ENCODE measurements around the gene LARGE2.

DNA sequence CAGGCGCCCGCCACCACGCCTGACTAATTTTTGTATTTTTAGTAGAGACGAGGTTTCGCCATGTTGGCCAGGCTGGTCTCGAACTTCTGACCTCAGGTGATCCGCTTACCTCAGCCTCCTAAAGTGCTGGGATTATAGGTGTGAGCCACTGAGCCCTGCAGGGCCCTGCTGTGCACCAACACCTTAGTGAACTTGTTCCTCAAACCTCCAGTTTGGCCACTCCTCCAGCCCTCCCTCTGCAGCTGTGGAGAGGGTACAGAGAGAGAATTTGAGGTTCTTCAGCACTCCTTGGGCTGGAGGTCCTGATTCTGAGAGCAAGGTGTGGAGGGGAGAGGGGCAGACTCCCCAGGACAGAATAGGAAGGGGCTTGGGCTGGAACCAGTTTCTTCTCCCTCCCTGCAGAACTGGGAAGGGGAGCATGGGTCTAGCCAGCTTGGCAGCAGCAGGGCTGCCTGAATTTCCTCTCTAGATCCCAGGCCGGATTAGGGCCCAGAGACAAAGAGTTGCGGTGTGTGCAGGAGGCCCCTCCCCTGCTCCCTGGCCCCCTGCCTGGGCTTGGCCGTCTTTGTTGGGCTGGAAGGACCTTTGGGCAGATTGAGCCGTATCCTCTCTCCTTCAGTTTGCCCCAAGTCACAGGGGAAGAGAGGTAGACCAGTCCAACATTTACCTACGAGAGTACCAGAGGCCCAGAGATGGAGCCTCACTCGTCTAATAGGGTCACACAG is 2.5 kb upstream of the LARGE2 start:
- TF ChIP-seq CTCF (IDR thresholded peaks at IDR 0.05; ENCODE audit: poor library complexity, severe bottlenecking) (no peak), EZH2 (IDR thresholded peaks at IDR 0.05; ENCODE audit: borderline replicate concordance, insufficient read depth, low read length, poor library complexity, severe bottlenecking) (no peak), EP300 (conservative IDR thresholded peaks at IDR 0.05; ENCODE audit: poor library complexity, severe bottlenecking) (no peak), POLR2AphosphoS5 (IDR thresholded peaks at IDR 0.05) (no peak), RAD21 (conservative IDR thresholded peaks at IDR 0.05) (no peak), TAF1 (IDR thresholded peaks at IDR 0.05; ENCODE audit: low read depth) (no peak), SMC3 (conservative IDR thresholded peaks at IDR 0.05; ENCODE audit: poor library complexity) (no peak)
- TF ChIP-seq, protein P1, sequence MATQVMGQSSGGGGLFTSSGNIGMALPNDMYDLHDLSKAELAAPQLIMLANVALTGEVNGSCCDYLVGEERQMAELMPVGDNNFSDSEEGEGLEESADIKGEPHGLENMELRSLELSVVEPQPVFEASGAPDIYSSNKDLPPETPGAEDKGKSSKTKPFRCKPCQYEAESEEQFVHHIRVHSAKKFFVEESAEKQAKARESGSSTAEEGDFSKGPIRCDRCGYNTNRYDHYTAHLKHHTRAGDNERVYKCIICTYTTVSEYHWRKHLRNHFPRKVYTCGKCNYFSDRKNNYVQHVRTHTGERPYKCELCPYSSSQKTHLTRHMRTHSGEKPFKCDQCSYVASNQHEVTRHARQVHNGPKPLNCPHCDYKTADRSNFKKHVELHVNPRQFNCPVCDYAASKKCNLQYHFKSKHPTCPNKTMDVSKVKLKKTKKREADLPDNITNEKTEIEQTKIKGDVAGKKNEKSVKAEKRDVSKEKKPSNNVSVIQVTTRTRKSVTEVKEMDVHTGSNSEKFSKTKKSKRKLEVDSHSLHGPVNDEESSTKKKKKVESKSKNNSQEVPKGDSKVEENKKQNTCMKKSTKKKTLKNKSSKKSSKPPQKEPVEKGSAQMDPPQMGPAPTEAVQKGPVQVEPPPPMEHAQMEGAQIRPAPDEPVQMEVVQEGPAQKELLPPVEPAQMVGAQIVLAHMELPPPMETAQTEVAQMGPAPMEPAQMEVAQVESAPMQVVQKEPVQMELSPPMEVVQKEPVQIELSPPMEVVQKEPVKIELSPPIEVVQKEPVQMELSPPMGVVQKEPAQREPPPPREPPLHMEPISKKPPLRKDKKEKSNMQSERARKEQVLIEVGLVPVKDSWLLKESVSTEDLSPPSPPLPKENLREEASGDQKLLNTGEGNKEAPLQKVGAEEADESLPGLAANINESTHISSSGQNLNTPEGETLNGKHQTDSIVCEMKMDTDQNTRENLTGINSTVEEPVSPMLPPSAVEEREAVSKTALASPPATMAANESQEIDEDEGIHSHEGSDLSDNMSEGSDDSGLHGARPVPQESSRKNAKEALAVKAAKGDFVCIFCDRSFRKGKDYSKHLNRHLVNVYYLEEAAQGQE (IDR thresholded peaks at IDR 0.05; ENCODE audit: borderline replicate concordance): no peak

Data from neural cell (in vitro differentiated cells).